Measurements from ENCODE around the gene GNB4. TPM values are rescaled to one million over a fixed set of nuclear protein-coding genes. Genes with fewer than 3 reads are reported as not detected.

Gene GNB4
- polyA plus RNA-seq, 1 of the 3 experiments (the other 2 are of a cell fraction): 8.7 TPM

GRCh38 chr3:179432451-179432850, 18.8 kb downstream of the GNB4 start (continued):
- TF ChIP-seq TCF12 (IDR thresholded peaks at IDR 0.05) (no peak), GATA2 (CRISPR knock-in tag; IDR thresholded peaks at IDR 0.05) (no peak), EZH2phosphoT487 (IDR thresholded peaks at IDR 0.05; ENCODE audit: borderline replicate concordance, low read depth) (no peak)

- no peak overlapping the region for H3K4me2 ChIP-seq
- H3F3A ChIP-seq (replicated peaks; ENCODE audit: insufficient read depth): peaks cover 3% of the 10 kb centered on the region
- H2AFZ ChIP-seq (ENCODE audit: low read depth): no peak overlapping the region
- ChIA-PET POLR2A (no interaction called here), CTCF (interaction anchor here (0.9 to 1.0 kb wide), 2 partner anchors 11 to 20 kb away, joined by 3 to 5 read pairs; partner anchors contain the start of gene GNB4)
- H3K79me2 ChIP-seq (ENCODE audit: insufficient read depth): peaks cover 95% of the 10 kb centered on the region
- H3K27ac ChIP-seq (ENCODE audit: low read depth in 2 of 2, low read length in 1 of 2): no peak overlapping the region
- no peak for DNase-seq
- TF ChIP-seq ZBTB33 (IDR thresholded peaks at IDR 0.05; ENCODE audit: borderline replicate concordance, low read depth): no peak
- no peak for TF ChIP-seq SMC3 (IDR thresholded peaks at IDR 0.05; ENCODE audit: low read depth, low read length)
- TF ChIP-seq RFX5 (IDR thresholded peaks at IDR 0.05; ENCODE audit: low read length): no peak
- TF ChIP-seq RAD21 (IDR thresholded peaks at IDR 0.05; ENCODE audit: low read length): no peak
- no peak for TF ChIP-seq EZH2phosphoT487 (IDR thresholded peaks at IDR 0.05; ENCODE audit: borderline replicate concordance, low read depth)
- no peak for TF ChIP-seq REST (IDR thresholded peaks at IDR 0.05; ENCODE audit: low read depth, low read length)
- no peak for TF ChIP-seq NFIC (IDR thresholded peaks at IDR 0.05; ENCODE audit: borderline replicate concordance)
- TF ChIP-seq GATA2 (CRISPR knock-in tag; IDR thresholded peaks at IDR 0.05): no peak
- TF ChIP-seq PBX3 (IDR thresholded peaks at IDR 0.05): no peak
- TF ChIP-seq IRF3 (IDR thresholded peaks at IDR 0.05; ENCODE audit: low read depth, low read length): no peak
- no peak for TF ChIP-seq MEF2A (IDR thresholded peaks at IDR 0.05; ENCODE audit: borderline replicate concordance, low read depth)
- no peak for TF ChIP-seq TEAD4 (IDR thresholded peaks at IDR 0.05; ENCODE audit: borderline replicate concordance, insufficient read depth)
- TF ChIP-seq, protein P1, sequence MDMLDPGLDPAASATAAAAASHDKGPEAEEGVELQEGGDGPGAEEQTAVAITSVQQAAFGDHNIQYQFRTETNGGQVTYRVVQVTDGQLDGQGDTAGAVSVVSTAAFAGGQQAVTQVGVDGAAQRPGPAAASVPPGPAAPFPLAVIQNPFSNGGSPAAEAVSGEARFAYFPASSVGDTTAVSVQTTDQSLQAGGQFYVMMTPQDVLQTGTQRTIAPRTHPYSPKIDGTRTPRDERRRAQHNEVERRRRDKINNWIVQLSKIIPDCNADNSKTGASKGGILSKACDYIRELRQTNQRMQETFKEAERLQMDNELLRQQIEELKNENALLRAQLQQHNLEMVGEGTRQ (IDR thresholded peaks at IDR 0.05; ENCODE audit: borderline replicate concordance, low read depth, low read length): no peak
- peaks cover 0 to 4% of the 10 kb centered on the region in 2 experiments for H3K36me3 ChIP-seq (replicated peaks in 1 of 2; ENCODE audit: control insufficient read depth in 1 of 2, insufficient read depth in 2 of 2, low read length in 1 of 2)
- no peak overlapping the region for H3K4me3 ChIP-seq (ENCODE audit: low read depth in 2 of 2, low read length in 1 of 2)
- H3K27me3 ChIP-seq (ENCODE audit: insufficient read depth): no peaks in the 10 kb centered on the region
- H3K9me3 ChIP-seq: no peaks in the 10 kb centered on the region
- peaks cover 18% of the 10 kb centered on the region; the same call in 1 of the 2 replicates for H4K20me1 ChIP-seq (ENCODE audit: insufficient read depth)
- no peaks in the 10 kb centered on the region for H3K9me2 ChIP-seq
- no peaks in the 10 kb centered on the region; a peak in 1 of 4 replicates for H3K4me1 ChIP-seq (ENCODE audit: control insufficient read depth in 1 of 2, insufficient read depth in 2 of 2, low read depth in 1 of 2, low read length in 1 of 2)
- WGBS (ENCODE audit: low lambda C conversion rate): 96% methylated on average over 3 of the region's 3 CpGs
- no peak overlapping the region for H3K9ac ChIP-seq
Measured at GRCh38 chr3:179432021-179432420, 19.2 kb downstream of the GNB4 start.
